Measurements from ENCODE around the gene DDX10. TPM values are rescaled to one million over a fixed set of nuclear protein-coding genes. Genes with fewer than 3 reads are reported as not detected.

Gene DDX10
- total RNA-seq, 4 donors from 2014 or later = 11.5 to 22.0 (median 14.3) TPM

DNA sequence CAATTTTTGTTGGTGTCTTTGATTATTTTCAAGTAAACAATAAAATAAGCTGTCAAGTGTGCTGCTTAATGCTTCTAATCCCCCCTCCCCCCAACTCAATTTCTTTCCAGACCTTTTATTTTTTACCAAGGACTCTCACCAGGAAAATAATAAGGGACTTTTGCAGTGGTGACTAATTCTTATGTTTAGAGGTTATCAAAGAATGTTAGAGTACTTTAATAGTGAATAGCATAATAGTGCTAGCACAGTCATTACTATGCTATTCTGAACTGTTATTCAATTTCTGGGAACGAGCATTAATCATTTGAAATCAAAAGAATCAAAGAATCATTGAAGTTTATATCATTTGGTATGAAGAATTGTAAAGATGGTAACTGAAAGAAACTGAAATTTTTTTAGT is 251.4 kb downstream of the DDX10 start:
- no peaks in the 10 kb centered on the region for H3K27me3 ChIP-seq

DNA sequence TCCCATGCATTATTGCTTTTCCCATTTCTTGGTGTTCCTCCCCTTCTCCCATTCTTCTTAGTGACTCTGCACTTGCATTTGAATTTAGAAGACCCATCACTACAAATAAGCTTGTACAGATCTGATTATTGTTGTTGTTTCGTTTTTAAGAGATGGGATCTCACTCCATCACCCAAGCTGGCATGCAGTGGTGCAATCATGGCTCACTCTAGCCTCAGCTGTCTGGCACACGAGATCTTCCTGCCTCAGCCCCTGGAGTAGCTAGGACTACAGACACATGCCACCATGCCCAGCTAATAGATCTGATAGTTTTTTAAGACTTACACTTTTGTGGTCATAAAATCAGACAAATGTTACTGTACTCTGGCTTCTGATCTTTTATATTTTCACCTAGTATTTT is 252.1 kb downstream of the DDX10 start:
- no peak overlapping the region for H3K27ac ChIP-seq (replicated peaks in 1 of 4)
- H3K4me1 ChIP-seq = peaks cover 0 to 5% (median 0%) of the 10 kb centered on the region in 4 donors
- intact Hi-C loops (cut with DNase I) = no loop called here
- H3K27me3 ChIP-seq = no peaks in the 10 kb centered on the region
- TF ChIP-seq CTCF (IDR thresholded peaks at IDR 0.05) (no peak), POLR2A (IDR thresholded peaks at IDR 0.05; ENCODE audit: low read depth) (no peak), POLR2AphosphoS5 (IDR thresholded peaks at IDR 0.05) (no peak), EP300 (IDR thresholded peaks at IDR 0.05) (no peak)
- 87% methylated on average over 2 of the region's 2 CpGs for WGBS
- H3K9me3 ChIP-seq = no peaks in the 10 kb centered on the region
- no peak overlapping the region for H3K4me3 ChIP-seq
- DNase-seq (ENCODE audit: extremely low spot score) = no peak
- peaks cover 0 to 4% (median 0%) of the 10 kb centered on the region in 4 donors for H3K36me3 ChIP-seq

More for the DNA sequence above, 251.4 kb downstream of the DDX10 start:
- no peak for TF ChIP-seq EP300 (IDR thresholded peaks at IDR 0.05)
- no peak for TF ChIP-seq POLR2AphosphoS5 (IDR thresholded peaks at IDR 0.05)
- TF ChIP-seq POLR2A (IDR thresholded peaks at IDR 0.05; ENCODE audit: low read depth) = no peak
- no peak for TF ChIP-seq CTCF (IDR thresholded peaks at IDR 0.05)
- Histone ChIP-seq H3K9me3 (no peaks in the 10 kb centered on the region), H3K27ac (replicated peaks in 1 of 4) (no peak overlapping the region), H3K4me3 (no peak overlapping the region), H3K4me1 (peaks cover 0 to 5% (median 0%) of the 10 kb centered on the region in 4 donors), H3K36me3 (peaks cover 0 to 4% (median 0%) of the 10 kb centered on the region in 4 donors)
- no peak for DNase-seq (ENCODE audit: extremely low spot score)
- intact Hi-C loops (cut with DNase I) = no loop called here
- 78% methylated on average over 1 of the region's 1 CpG for WGBS

DNA sequence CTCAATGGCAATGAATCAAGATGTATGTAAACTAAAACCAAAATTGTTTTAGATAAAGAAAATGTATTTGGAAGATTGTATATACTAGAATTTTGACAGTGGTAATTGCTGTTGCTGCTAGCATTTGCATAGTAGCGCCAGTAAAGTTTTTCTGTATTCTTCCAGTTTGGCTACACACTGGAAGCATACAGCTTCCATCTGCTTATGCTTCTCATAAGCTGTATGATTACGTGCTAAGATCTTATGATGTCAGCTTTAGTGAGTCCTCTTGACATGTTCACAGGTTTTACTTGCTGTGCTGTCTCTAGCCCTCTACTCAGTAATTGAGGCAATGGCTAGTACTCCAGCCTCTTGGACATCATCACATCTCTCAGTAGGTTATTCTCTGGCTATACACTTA is 256.3 kb downstream of the DDX10 start:
- WGBS = 95% methylated on average over 2 of the region's 2 CpGs
- peaks cover 0 to 13% (median 1%) of the 10 kb centered on the region in 4 donors for H3K4me1 ChIP-seq
- intact Hi-C loops (cut with DNase I) = no loop called here
- no peaks in the 10 kb centered on the region for H3K9me3 ChIP-seq
- DNase-seq (ENCODE audit: extremely low spot score) = no peak
- H3K27ac ChIP-seq (replicated peaks in 1 of 4) = no peak overlapping the region
- H3K27me3 ChIP-seq = no peaks in the 10 kb centered on the region
- no peak overlapping the region for H3K4me3 ChIP-seq
- H3K36me3 ChIP-seq = peaks cover 0 to 4% (median 0%) of the 10 kb centered on the region in 4 donors
- no peak for TF ChIP-seq CTCF (IDR thresholded peaks at IDR 0.05)

GRCh38 chr11:108922241-108922640 is 257.4 kb downstream of the DDX10 start:
- H3K4me3 ChIP-seq = no peak overlapping the region
- no peak overlapping the region for H3K27ac ChIP-seq (replicated peaks in 1 of 4)
- WGBS = 90% methylated on average over 3 of the region's 3 CpGs
- TF ChIP-seq POLR2AphosphoS5 (IDR thresholded peaks at IDR 0.05) (no peak), CTCF (IDR thresholded peaks at IDR 0.05) (no peak), EP300 (IDR thresholded peaks at IDR 0.05) (no peak), POLR2A (IDR thresholded peaks at IDR 0.05; ENCODE audit: low read depth) (no peak)
- no peaks in the 10 kb centered on the region for H3K27me3 ChIP-seq
- H3K4me1 ChIP-seq = peaks cover 0 to 23% (median 5%) of the 10 kb centered on the region in 4 donors
- intact Hi-C loops (cut with DNase I) = no loop called here
- DNase-seq (ENCODE audit: extremely low spot score) = no peak
- H3K9me3 ChIP-seq = no peaks in the 10 kb centered on the region
- peaks cover 0 to 4% (median 0%) of the 10 kb centered on the region in 4 donors for H3K36me3 ChIP-seq

DNA sequence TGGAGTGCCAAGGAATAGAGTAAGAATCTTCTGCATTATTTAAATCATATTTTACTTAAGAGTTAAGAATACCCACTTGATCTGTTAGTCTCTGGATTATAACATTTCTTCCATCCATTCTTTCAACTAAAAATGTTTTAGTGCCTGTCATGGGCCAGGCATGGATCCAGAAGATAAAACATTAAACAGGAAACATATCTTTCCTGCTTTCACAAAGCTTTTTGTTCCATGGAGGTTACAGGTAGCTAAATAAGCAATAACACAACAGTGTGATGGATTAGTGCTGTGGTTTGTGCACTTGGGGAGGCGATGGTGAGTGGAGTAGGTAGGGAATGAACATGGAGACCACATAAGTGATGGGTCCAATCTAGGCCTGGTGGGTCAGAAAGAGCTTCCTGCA is 258.5 kb downstream of the DDX10 start:
- H3K27ac ChIP-seq (replicated peaks in 1 of 4) = no peak overlapping the region
- peaks cover 0 to 25% (median 5%) of the 10 kb centered on the region in 4 donors for H3K4me1 ChIP-seq
- intact Hi-C loops (cut with DNase I) = no loop called here
- H3K4me3 ChIP-seq = no peak overlapping the region
- DNase-seq (ENCODE audit: extremely low spot score) = no peak
- WGBS = 91% methylated on average over 1 of the region's 1 CpG
- H3K36me3 ChIP-seq = peaks cover 0 to 4% (median 0%) of the 10 kb centered on the region in 4 donors
- TF ChIP-seq EP300 (IDR thresholded peaks at IDR 0.05) (no peak), POLR2A (IDR thresholded peaks at IDR 0.05; ENCODE audit: low read depth) (no peak), POLR2AphosphoS5 (IDR thresholded peaks at IDR 0.05) (no peak), CTCF (IDR thresholded peaks at IDR 0.05) (no peak)
- no peaks in the 10 kb centered on the region for H3K9me3 ChIP-seq
- no peaks in the 10 kb centered on the region for H3K27me3 ChIP-seq
